ENCODE results near the gene AFAP1L1.
A peak's percentile ranks its signal among the peaks of the same experiment; 100 is the strongest.

AFAP1L1 gene

GRCh38 chr5:149262315-149262714 lies 9.3 kb upstream of the AFAP1L1 start (continued):
- TF ChIP-seq ESRRG (CRISPR knock-in tag; IDR thresholded peaks at IDR 0.05) (no peak), BACH2 (CRISPR knock-in tag; IDR thresholded peaks at IDR 0.05; ENCODE audit: borderline replicate concordance) (no peak), PATZ1 (CRISPR knock-in tag; IDR thresholded peaks at IDR 0.05; ENCODE audit: borderline replicate concordance) (no peak)

DNA sequence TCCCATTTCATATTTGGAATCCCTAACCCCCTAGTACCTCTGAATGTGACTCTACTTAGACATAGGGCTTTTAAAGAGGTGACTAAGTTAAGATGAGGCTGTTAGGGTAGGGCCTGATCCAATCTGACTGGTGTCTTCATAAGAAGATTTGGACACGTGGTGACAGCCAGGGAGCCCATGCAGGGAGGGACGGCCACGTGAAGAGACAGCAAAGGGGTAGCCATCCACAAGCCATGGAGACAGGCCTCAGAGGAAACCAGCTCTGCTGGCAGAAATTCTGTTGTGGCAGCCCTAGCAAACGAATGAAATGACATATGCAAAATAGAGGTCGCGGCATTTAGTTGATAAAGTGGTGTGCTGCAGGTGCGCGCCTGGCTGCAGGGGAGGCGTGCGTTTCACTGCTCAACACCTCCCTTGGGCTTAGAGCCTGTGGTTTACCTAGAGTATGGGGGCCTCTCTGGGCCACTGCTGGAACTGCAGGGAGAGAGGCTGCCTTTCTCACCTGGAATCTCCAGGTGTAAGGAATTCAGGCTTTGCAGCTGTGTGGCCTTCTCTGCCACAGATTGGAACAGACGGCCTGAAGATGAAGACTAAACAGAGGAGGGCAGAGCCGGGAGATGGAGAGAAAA lies 7.1 kb upstream of the AFAP1L1 start:
- no peak for TF ChIP-seq PATZ1 (CRISPR knock-in tag; IDR thresholded peaks at IDR 0.05; ENCODE audit: borderline replicate concordance)
- TF ChIP-seq TOX (CRISPR knock-in tag; IDR thresholded peaks at IDR 0.05; ENCODE audit: borderline replicate concordance) = no peak
- no peak for TF ChIP-seq ISL1 (CRISPR knock-in tag; IDR thresholded peaks at IDR 0.05)
- no peak for TF ChIP-seq PPARA (CRISPR knock-in tag; IDR thresholded peaks at IDR 0.05; ENCODE audit: borderline replicate concordance)
- ATAC-seq = peak; percentile 58

GRCh38 chr5:149265068-149265465 lies 6.6 kb upstream of the AFAP1L1 start:
- no peak for ATAC-seq
- no peak for TF ChIP-seq ZFP3 (CRISPR knock-in tag; IDR thresholded peaks at IDR 0.05)
- no peak for TF ChIP-seq ARNTL (CRISPR knock-in tag; IDR thresholded peaks at IDR 0.05; ENCODE audit: borderline replicate concordance, low read depth)
- TF ChIP-seq SNAI2 (CRISPR knock-in tag; IDR thresholded peaks at IDR 0.05) = no peak
- no peak for TF ChIP-seq RARB (CRISPR knock-in tag; IDR thresholded peaks at IDR 0.05)
- TF ChIP-seq OSR1 (CRISPR knock-in tag; IDR thresholded peaks at IDR 0.05) = no peak
- TF ChIP-seq TCF4 (CRISPR knock-in tag; IDR thresholded peaks at IDR 0.05; ENCODE audit: borderline replicate concordance) = no peak
- no peak for TF ChIP-seq BACH2 (CRISPR knock-in tag; IDR thresholded peaks at IDR 0.05; ENCODE audit: borderline replicate concordance)
- no peak for TF ChIP-seq PPARA (CRISPR knock-in tag; IDR thresholded peaks at IDR 0.05; ENCODE audit: borderline replicate concordance)
- TF ChIP-seq ZNF8 (CRISPR knock-in tag; IDR thresholded peaks at IDR 0.05) = no peak
- TF ChIP-seq GLIS3 (CRISPR knock-in tag; IDR thresholded peaks at IDR 0.05) = no peak
- no peak for TF ChIP-seq ISL1 (CRISPR knock-in tag; IDR thresholded peaks at IDR 0.05)
- no peak for TF ChIP-seq CSDC2 (CRISPR knock-in tag; IDR thresholded peaks at IDR 0.05)
- TF ChIP-seq ZC3H10 (CRISPR knock-in tag; IDR thresholded peaks at IDR 0.05) = no peak
- TF ChIP-seq, protein P1, sequence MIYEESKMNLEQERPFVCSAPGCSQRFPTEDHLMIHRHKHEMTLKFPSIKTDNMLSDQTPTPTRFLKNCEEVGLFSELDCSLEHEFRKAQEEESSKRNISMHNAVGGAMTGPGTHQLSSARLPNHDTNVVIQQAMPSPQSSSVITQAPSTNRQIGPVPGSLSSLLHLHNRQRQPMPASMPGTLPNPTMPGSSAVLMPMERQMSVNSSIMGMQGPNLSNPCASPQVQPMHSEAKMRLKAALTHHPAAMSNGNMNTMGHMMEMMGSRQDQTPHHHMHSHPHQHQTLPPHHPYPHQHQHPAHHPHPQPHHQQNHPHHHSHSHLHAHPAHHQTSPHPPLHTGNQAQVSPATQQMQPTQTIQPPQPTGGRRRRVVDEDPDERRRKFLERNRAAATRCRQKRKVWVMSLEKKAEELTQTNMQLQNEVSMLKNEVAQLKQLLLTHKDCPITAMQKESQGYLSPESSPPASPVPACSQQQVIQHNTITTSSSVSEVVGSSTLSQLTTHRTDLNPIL (CRISPR knock-in tag; IDR thresholded peaks at IDR 0.05; ENCODE audit: low read depth) = no peak
- TF ChIP-seq, protein P2, sequence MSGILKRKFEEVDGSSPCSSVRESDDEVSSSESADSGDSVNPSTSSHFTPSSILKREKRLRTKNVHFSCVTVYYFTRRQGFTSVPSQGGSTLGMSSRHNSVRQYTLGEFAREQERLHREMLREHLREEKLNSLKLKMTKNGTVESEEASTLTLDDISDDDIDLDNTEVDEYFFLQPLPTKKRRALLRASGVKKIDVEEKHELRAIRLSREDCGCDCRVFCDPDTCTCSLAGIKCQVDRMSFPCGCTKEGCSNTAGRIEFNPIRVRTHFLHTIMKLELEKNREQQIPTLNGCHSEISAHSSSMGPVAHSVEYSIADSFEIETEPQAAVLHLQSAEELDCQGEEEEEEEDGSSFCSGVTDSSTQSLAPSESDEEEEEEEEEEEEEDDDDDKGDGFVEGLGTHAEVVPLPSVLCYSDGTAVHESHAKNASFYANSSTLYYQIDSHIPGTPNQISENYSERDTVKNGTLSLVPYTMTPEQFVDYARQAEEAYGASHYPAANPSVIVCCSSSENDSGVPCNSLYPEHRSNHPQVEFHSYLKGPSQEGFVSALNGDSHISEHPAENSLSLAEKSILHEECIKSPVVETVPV (CRISPR knock-in tag; IDR thresholded peaks at IDR 0.05) = no peak
- no peak for TF ChIP-seq TOX (CRISPR knock-in tag; IDR thresholded peaks at IDR 0.05; ENCODE audit: borderline replicate concordance)
- no peak for TF ChIP-seq ZNF565 (CRISPR knock-in tag; conservative IDR thresholded peaks at IDR 0.05; ENCODE audit: low read depth)
- TF ChIP-seq ESRRG (CRISPR knock-in tag; IDR thresholded peaks at IDR 0.05) = no peak
- no peak for TF ChIP-seq TSHZ2 (CRISPR knock-in tag; IDR thresholded peaks at IDR 0.05)
